Osteoblast (primary cell): ENCODE data around the gene POLR2L. TPM values are rescaled to one million over a fixed set of nuclear protein-coding genes. Genes with fewer than 3 reads are reported as not detected.

Source experiments
- DNase-seq: peaks from one replicate; pipeline ENCODE4 v3.0.0; 2011; ENCODE audit warnings: low spot score, mixed read lengths; ENCODE audit not compliant: insufficient read length; ENCODE audit errors: missing footprints
- H2AFZ ChIP-seq: 2 replicates; pipeline ENCODE4 v1.6.0; 2011; ENCODE audit warnings: mild to moderate bottlenecking, low read length
- H3K27ac ChIP-seq: 2 replicates; pipeline ENCODE4 v1.5.1; 2011; ENCODE audit warnings: mild to moderate bottlenecking, low read depth, low read length, moderate library complexity
- H3K27me3 ChIP-seq: 2 replicates; pipeline ENCODE4 v1.6.0; 2012; ENCODE audit warnings: mild to moderate bottlenecking, control low read depth, inconsistent platforms, low read length, moderate library complexity; ENCODE audit not compliant: insufficient read depth
- H3K36me3 ChIP-seq: 2 replicates; pipeline ENCODE4 v1.5.1; 2011; ENCODE audit warnings: mild to moderate bottlenecking, low read length, control low read depth, moderate library complexity; ENCODE audit not compliant: insufficient read depth
- H3K4me1 ChIP-seq: 2 replicates; pipeline ENCODE4 v1.5.1; 2011; ENCODE audit warnings: mild to moderate bottlenecking, low read length, control low read depth, moderate library complexity; ENCODE audit not compliant: insufficient read depth
- H3K4me2 ChIP-seq: 2 replicates; pipeline ENCODE4 v1.6.0; 2011; ENCODE audit warnings: mild to moderate bottlenecking, low read length; ENCODE audit not compliant: insufficient read depth
- H3K4me3 ChIP-seq: fragments of 200-600 bp; sonication (generic); 3 replicates; pipeline ENCODE4 v1.5.1; 2012; ENCODE audit warnings: mild to moderate bottlenecking, low read length, inconsistent platforms; ENCODE audit not compliant: insufficient read depth
- H3K79me2 ChIP-seq: 2 replicates; pipeline ENCODE4 v1.6.0; 2012; ENCODE audit warnings: mild to moderate bottlenecking, low read length, control low read depth, inconsistent platforms; ENCODE audit not compliant: insufficient read depth
- H3K9me3 ChIP-seq: 2 replicates; pipeline ENCODE4 v1.5.1; 2011; ENCODE audit warnings: low read depth, low read length, control low read depth
- H4K20me1 ChIP-seq: 2 replicates; pipeline ENCODE4 v1.6.0; 2012; ENCODE audit warnings: mild to moderate bottlenecking, low read length, control low read depth; ENCODE audit not compliant: insufficient read depth
- total RNA-seq: library from RNA; depleted of rRNA; stranded (reverse); fragments of >200 nt; gene quantifications from 2 replicates; pipeline ENCODE4 v1.2.3, GENCODE V29; 2012
- TF ChIP-seq, protein P1 (sequence below): IDR thresholded peaks from 2 replicates; pipeline ENCODE4 v1.5.1; 2011; ENCODE audit warnings: mild to moderate bottlenecking, low read depth, low read length, moderate library complexity; ENCODE audit errors: extremely low read depth

Gene POLR2L
- total RNA-seq, 1 donor, result 60.8 TPM

DNA sequence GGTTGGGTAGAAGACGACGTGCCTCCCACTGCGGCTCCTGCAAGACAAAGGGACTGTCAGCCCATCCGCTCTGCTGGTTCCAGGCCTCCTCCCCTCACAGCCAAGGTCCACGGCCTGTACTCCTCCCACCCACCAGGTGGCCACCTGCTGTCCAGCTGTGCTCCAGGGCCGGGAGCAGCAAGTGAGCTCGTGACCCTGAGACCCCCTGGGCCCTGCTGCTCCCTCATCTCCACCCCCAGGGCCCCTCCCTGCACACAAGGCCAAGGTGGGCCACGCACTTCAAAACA lies 27.7 kb upstream of the POLR2L start:
- peak; percentile 94 for DNase-seq
- H3K4me2 ChIP-seq, result no peak overlapping the region
- H4K20me1 ChIP-seq, result peaks cover 26% of the 10 kb centered on the region
- no peaks in the 10 kb centered on the region for H3K9me3 ChIP-seq
- no peak overlapping the region for H3K27ac ChIP-seq
- TF ChIP-seq, protein P1, sequence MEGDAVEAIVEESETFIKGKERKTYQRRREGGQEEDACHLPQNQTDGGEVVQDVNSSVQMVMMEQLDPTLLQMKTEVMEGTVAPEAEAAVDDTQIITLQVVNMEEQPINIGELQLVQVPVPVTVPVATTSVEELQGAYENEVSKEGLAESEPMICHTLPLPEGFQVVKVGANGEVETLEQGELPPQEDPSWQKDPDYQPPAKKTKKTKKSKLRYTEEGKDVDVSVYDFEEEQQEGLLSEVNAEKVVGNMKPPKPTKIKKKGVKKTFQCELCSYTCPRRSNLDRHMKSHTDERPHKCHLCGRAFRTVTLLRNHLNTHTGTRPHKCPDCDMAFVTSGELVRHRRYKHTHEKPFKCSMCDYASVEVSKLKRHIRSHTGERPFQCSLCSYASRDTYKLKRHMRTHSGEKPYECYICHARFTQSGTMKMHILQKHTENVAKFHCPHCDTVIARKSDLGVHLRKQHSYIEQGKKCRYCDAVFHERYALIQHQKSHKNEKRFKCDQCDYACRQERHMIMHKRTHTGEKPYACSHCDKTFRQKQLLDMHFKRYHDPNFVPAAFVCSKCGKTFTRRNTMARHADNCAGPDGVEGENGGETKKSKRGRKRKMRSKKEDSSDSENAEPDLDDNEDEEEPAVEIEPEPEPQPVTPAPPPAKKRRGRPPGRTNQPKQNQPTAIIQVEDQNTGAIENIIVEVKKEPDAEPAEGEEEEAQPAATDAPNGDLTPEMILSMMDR, result no peak
- H3K27me3 ChIP-seq, result no peaks in the 10 kb centered on the region
- H3K4me1 ChIP-seq, result peaks cover 2% of the 10 kb centered on the region
- peaks cover 15% of the 10 kb centered on the region for H3K36me3 ChIP-seq
- no peak overlapping the region for H3K4me3 ChIP-seq
- no peaks in the 10 kb centered on the region for H3K79me2 ChIP-seq
- H2AFZ ChIP-seq, result no peak overlapping the region

DNA sequence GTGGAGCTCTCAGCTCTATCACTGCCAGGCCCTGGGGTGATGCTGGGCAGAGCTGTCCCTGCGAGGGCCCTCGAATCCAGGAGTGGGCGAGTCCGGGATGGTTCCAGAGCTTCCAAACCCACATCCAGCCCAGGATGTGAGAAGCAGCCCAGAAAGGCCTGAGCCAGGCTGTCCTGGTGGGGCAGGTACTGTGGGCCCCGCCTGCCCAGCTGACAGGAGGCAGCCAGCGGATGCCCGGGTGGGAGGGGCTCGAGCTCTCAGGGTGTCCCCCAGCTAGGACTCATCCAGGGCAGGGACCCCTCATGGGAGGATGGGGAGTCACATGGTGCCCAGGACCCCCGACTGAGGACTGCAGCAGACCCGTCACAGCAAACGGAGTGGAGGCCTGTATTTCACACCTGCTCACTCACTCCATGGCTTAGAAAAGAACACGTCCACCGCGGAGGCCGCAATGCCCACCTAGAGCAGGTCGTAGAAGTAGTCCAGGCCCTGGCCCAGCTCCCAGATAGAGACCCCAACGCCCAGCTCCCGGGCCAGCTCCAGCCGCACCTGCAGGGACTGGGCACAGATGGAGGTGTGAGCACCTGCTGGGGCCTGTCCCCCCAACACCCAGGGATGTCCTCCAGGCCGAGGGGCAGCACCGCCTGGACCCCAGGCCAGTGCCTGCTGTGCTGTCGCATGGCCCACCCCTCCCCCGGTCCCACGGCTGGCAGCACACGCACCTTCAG lies 27.2 kb upstream of the POLR2L start:
- H2AFZ ChIP-seq, result no peak overlapping the region
- no peaks in the 10 kb centered on the region for H3K79me2 ChIP-seq
- peaks cover 15% of the 10 kb centered on the region for H3K36me3 ChIP-seq
- H3K27ac ChIP-seq, result no peak overlapping the region
- peaks cover 26% of the 10 kb centered on the region for H4K20me1 ChIP-seq
- no peaks in the 10 kb centered on the region for H3K9me3 ChIP-seq
- no peak overlapping the region for H3K4me3 ChIP-seq
- H3K4me1 ChIP-seq, result peaks cover 2% of the 10 kb centered on the region
- TF ChIP-seq, protein P1, result no peak
- H3K27me3 ChIP-seq, result no peaks in the 10 kb centered on the region
- DNase-seq, result no peak
- H3K4me2 ChIP-seq, result no peak overlapping the region

DNA sequence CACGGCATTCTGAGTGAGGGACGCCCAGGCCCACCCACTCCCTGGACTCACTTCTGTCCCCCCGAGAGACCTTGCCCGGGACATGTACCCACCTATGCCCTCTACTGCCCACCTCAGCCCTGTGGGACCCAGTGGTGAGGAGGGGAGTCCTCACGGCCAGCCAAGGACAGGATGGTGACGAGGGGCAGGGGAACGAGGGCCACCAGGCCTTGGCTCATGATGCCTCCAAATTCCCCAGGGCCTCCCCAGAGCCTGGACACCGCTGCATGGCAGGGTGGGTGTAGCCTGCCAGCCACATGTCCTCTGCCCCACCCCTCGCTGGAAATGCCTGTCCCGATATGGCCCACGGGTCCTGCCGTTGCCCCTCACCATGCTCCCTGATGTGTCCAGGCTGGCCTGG lies 26.5 kb upstream of the POLR2L start:
- H3K79me2 ChIP-seq, result no peaks in the 10 kb centered on the region
- H3K36me3 ChIP-seq, result peaks cover 15% of the 10 kb centered on the region
- H4K20me1 ChIP-seq, result peaks cover 26% of the 10 kb centered on the region
- H3K4me2 ChIP-seq, result no peak overlapping the region
- TF ChIP-seq, protein P1, result no peak
- no peaks in the 10 kb centered on the region for H3K27me3 ChIP-seq
- H3K27ac ChIP-seq, result no peak overlapping the region
- H3K9me3 ChIP-seq, result no peaks in the 10 kb centered on the region
- peaks cover 2% of the 10 kb centered on the region for H3K4me1 ChIP-seq
- no peak for DNase-seq
- H2AFZ ChIP-seq, result no peak overlapping the region
- no peak overlapping the region for H3K4me3 ChIP-seq

DNA sequence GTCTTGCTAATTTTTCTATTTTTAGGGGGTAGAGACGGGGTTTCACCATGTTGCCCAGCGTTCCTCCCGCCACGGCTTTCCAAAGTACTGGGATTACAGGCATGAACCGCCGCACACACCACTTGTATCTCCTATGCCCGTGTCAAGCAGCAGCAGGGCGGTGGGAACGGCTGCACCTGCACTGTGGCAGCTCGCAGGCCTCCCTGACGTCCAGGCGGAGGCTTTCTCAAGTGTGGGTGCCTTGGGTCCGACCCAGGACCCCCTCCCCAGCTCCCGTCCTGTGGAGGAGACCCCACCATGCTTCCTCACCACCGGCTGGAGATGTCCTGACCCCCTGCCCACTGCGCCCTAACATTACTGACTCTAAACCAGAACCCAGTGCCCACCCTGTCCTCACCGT lies 26.1 kb upstream of the POLR2L start:
- H3K9me3 ChIP-seq, result no peaks in the 10 kb centered on the region
- peaks cover 2% of the 10 kb centered on the region for H3K4me1 ChIP-seq
- H3K27me3 ChIP-seq, result no peaks in the 10 kb centered on the region
- H2AFZ ChIP-seq, result no peak overlapping the region
- DNase-seq, result no peak
- peaks cover 15% of the 10 kb centered on the region for H3K36me3 ChIP-seq
- no peak overlapping the region for H3K4me3 ChIP-seq
- TF ChIP-seq, protein P1, result no peak
- no peak overlapping the region for H3K4me2 ChIP-seq
- peaks cover 26% of the 10 kb centered on the region for H4K20me1 ChIP-seq
- H3K79me2 ChIP-seq, result no peaks in the 10 kb centered on the region
- no peak overlapping the region for H3K27ac ChIP-seq
